Sigmoid colon (tissue), 7 donors: ENCODE results near the gene IGSF5. TPM values are rescaled to one million over a fixed set of nuclear protein-coding genes. Genes with fewer than 3 reads are reported as not detected.

ENCODE experiments used
- DNase-seq: peaks from one replicate; pipeline ENCODE4 v3.0.0-alpha.2; 2019
- H3K27ac ChIP-seq, 4 donors: fragments of 200-600 bp; sonication (generic); one replicate each; pipeline ENCODE4 v1.5.1; 2016 to 2019; ENCODE audit warnings: mild to moderate bottlenecking in 1 of 4
- H3K27me3 ChIP-seq, 3 donors: fragments of 200-600 bp; sonication (generic); one replicate each; pipeline ENCODE4 v1.5.1; 2019; ENCODE audit warnings: mild to moderate bottlenecking in 1 of 3
- H3K36me3 ChIP-seq, 4 donors: fragments of 200-600 bp; sonication (generic); one replicate each; pipeline ENCODE4 v1.5.1; 2016 to 2019
- H3K4me1 ChIP-seq, 4 donors: fragments of 200-600 bp; sonication (generic); one replicate each; pipeline ENCODE4 v1.5.1; 2017 to 2019
- H3K4me3 ChIP-seq, 4 donors: fragments of 200-600 bp; sonication (generic); one replicate each; pipeline ENCODE4 v1.5.1; 2017 to 2019; ENCODE audit warnings: mild to moderate bottlenecking in 2 of 4, moderate library complexity in 1 of 4
- H3K9me3 ChIP-seq, 4 donors: fragments of 200-600 bp in 3 of 4; sonication (generic) in 3 of 4; one replicate each; pipeline versions ENCODE4 v1.5.1 to v1.6.1; 2013 to 2019
- CTCF ChIP-seq, 4 experiments: fragments of 450-650 bp in 3 of 4; fragments of 200-600 bp in 1 of 4; IDR thresholded peaks; one replicate each; pipeline ENCODE4 v1.5.1; 2016 to 2019; ENCODE audit warnings: antibody characterized with exemption in 4 of 4, mild to moderate bottlenecking in 3 of 4, moderate library complexity in 2 of 4
- EP300 ChIP-seq, 4 donors: sonication (generic); formaldehyde crosslinking; IDR thresholded peaks; one replicate each; pipeline ENCODE4 v1.6.1; 2017; ENCODE audit warnings: antibody characterized with exemption in 4 of 4
- POLR2A ChIP-seq, 2 donors: fragments of 450-650 bp; IDR thresholded peaks; one replicate each; pipeline ENCODE4 v1.6.1; 2016; ENCODE audit warnings: antibody characterized with exemption in 2 of 2, mild to moderate bottlenecking in 2 of 2, moderate library complexity in 2 of 2
- POLR2AphosphoS5 ChIP-seq, 4 donors: sonication (generic); formaldehyde crosslinking; IDR thresholded peaks; one replicate each; pipeline ENCODE4 v1.6.1; 2017; ENCODE audit warnings: antibody characterized with exemption in 4 of 4
- WGBS, 2 donors: extraction: QIAGEN DNeasy Blood & Tissue Kit; methylation state at CpG; one replicate each; pipeline ENCODE4 v1.1.7; 2013; 5-methylcytosine and 5-hydroxymethylcytosine counted together
- intact Hi-C: fragments of 100-400 bp; cut with DNase I; formaldehyde crosslinking; loops from one replicate; pipeline ENCODE4 v1.15.1; 2023
- polyA plus RNA-seq, 3 donors: library from polyadenylated mRNA; stranded (reverse); fragments of 200-250 nt; gene quantifications; one replicate each; pipeline ENCODE4 v1.2.3, GENCODE V29; 2013
- total RNA-seq, 4 donors: library from RNA; depleted of rRNA; stranded (reverse); fragments of >200 nt; gene quantifications; one replicate each; pipeline ENCODE4 v1.1.0, GENCODE V29; 2016
- donor health status: healthy with polysubstance abuse.
- donor health status: Bipolar disorder and iron deficiency.
- donor health status: healthy.

Gene IGSF5
- total and polyA plus RNA-seq, 7 donors: 0.09 to 0.36 (median 0.27) TPM; not detected in 4

DNA sequence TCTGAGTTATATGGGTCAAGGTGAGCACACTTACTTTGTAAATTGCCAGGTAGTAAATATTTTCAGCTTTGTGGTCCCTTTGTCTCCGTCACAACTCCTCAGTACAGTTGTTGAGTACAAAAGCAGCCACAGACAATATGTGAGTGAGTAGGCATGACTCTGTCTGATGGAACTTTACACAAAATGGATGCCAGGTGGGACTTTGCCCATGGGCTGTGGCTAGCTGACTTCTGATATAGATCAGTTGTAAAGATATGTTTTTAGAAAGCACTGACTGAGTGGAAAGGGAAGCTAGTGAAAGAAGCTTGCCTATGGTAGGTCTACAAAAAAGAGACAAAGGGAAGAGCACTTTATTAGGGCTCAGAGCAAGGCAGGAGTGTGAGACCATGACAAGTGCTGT lies 23.1 kb upstream of the IGSF5 start:
- 43 to 78% methylated on average over 1 of the region's 1 CpG for WGBS, 2 donors
- no peak overlapping the region for H3K4me3 ChIP-seq
- no peaks in the 10 kb centered on the region for H3K9me3 ChIP-seq
- no peaks in the 10 kb centered on the region for H3K27me3 ChIP-seq
- intact Hi-C loops: no loop called here
- TF ChIP-seq POLR2A (IDR thresholded peaks at IDR 0.05) (no peak), EP300 (IDR thresholded peaks at IDR 0.05) (no peak), POLR2AphosphoS5 (IDR thresholded peaks at IDR 0.05) (no peak), CTCF (IDR thresholded peaks at IDR 0.05) (no peak)
- no peak for DNase-seq
- H3K27ac ChIP-seq: no peak overlapping the region
- no peaks in the 10 kb centered on the region for H3K36me3 ChIP-seq
- H3K4me1 ChIP-seq: no peaks in the 10 kb centered on the region

GRCh38 chr21:39724944-39725343 lies 20.0 kb upstream of the IGSF5 start:
- no peaks in the 10 kb centered on the region for H3K4me1 ChIP-seq
- no peaks in the 10 kb centered on the region for H3K36me3 ChIP-seq
- 84 to 85% methylated on average over 5 of the region's 5 CpGs for WGBS, 2 donors
- no peak for TF ChIP-seq POLR2AphosphoS5 (IDR thresholded peaks at IDR 0.05)
- no peak for TF ChIP-seq CTCF (IDR thresholded peaks at IDR 0.05)
- TF ChIP-seq POLR2A (IDR thresholded peaks at IDR 0.05): no peak
- no peaks in the 10 kb centered on the region for H3K27me3 ChIP-seq
- no peak overlapping the region for H3K4me3 ChIP-seq
- H3K9me3 ChIP-seq: no peaks in the 10 kb centered on the region
- H3K27ac ChIP-seq: no peak overlapping the region
- no peak for DNase-seq
- intact Hi-C loops: no loop called here

DNA sequence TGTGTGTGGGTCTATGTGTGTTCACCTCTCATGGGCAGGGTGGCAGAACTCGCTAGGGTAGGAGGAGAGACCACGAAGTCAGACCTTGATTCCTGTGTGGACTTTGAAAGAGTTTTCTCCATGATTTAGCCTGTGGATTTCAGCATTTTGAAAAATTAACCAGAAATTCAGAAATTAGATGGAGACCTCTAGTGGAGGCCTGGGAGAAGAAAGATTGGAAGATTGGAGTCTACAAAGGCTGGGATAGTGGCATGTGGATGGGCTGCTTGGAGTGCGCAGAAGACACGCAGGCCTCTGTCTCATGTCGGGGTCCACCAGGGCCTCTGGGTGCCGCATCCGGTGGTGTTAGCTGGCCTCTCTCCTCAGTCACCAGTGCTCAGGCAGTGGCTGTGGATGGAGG lies 18.9 kb upstream of the IGSF5 start:
- 92% methylated on average over 7 of the region's 7 CpGs for WGBS, 2 donors
- Histone ChIP-seq H3K27ac (no peak overlapping the region), H3K9me3 (no peaks in the 10 kb centered on the region), H3K4me1 (no peaks in the 10 kb centered on the region), H3K4me3 (no peak overlapping the region), H3K36me3 (no peaks in the 10 kb centered on the region), H3K27me3 (no peaks in the 10 kb centered on the region)
- TF ChIP-seq POLR2A (IDR thresholded peaks at IDR 0.05) (no peak), EP300 (IDR thresholded peaks at IDR 0.05) (no peak), CTCF (IDR thresholded peaks at IDR 0.05) (no peak), POLR2AphosphoS5 (IDR thresholded peaks at IDR 0.05) (no peak)
- intact Hi-C loops: no loop called here
- no peak for DNase-seq

DNA sequence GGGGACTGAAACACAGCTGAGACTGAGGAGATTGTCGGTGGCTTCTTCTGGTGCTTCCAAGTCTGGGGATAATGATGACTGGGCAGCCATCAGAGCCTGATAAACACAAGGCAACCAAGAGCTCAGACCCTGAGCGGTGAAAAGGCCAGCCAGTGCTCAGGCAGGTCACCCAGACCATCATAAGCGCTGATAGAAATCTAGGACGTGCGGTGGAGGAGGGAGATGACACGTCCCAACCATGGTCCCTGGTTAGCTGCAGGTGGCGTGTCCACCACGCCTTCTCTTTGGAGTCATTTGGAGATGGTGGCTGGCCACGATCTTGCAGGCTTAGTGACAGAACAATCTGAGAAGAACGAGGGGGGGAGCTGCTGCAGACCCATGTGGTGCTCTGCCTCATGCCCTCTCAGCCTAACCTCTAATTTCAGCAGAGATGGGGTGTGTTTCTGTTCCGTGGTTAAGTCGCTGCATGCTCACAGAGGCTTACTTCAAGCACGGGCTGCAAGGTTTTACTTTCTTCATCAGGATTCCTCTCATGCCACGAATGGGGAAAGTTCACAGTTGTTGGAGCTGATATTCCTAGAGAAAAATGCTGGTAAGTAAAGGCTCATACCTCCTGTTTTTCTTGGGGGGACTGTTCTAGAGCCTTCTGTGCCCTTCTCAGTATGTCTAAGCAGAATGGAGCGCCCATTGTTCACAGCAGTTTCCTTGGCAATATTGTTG lies 17.4 kb upstream of the IGSF5 start:
- TF ChIP-seq POLR2AphosphoS5 (IDR thresholded peaks at IDR 0.05): no peak
- no peak for TF ChIP-seq EP300 (IDR thresholded peaks at IDR 0.05)
- TF ChIP-seq CTCF (IDR thresholded peaks at IDR 0.05): no peak
- H3K27me3 ChIP-seq: no peaks in the 10 kb centered on the region
- H3K36me3 ChIP-seq: no peaks in the 10 kb centered on the region
- no peak overlapping the region for H3K4me3 ChIP-seq
- no peak overlapping the region for H3K27ac ChIP-seq
- H3K9me3 ChIP-seq: no peaks in the 10 kb centered on the region
- WGBS, 2 donors: 82 to 88% methylated on average over 15 of the region's 15 CpGs
- DNase-seq: no peak
- no peaks in the 10 kb centered on the region for H3K4me1 ChIP-seq
- intact Hi-C loops: no loop called here

DNA sequence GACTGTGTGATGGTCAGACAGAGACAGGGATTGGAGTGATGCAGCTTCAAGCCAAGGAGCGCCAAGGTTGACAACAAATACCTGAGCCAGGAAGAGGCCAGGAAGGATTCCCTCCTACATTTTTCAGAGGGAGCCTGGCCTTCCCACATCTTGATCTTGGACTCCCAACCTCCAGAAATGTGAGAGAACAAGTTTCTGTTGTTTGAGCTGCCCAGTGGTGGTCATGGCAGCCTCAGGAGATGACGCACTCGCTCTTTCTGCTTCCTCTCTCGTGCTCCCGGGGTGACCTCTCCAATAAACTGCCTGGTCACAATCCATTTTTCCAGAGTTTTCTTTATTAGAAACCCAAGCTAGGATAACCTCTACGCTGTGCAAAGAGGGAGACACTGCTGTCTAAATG lies 16.6 kb upstream of the IGSF5 start:
- intact Hi-C loops: no loop called here
- TF ChIP-seq EP300 (IDR thresholded peaks at IDR 0.05): no peak
- no peak for TF ChIP-seq POLR2AphosphoS5 (IDR thresholded peaks at IDR 0.05)
- TF ChIP-seq CTCF (IDR thresholded peaks at IDR 0.05): no peak
- no peak for TF ChIP-seq POLR2A (IDR thresholded peaks at IDR 0.05)
- Histone ChIP-seq H3K36me3 (no peaks in the 10 kb centered on the region), H3K9me3 (no peaks in the 10 kb centered on the region), H3K4me1 (no peaks in the 10 kb centered on the region), H3K27ac (no peak overlapping the region), H3K4me3 (no peak overlapping the region), H3K27me3 (no peaks in the 10 kb centered on the region)
- DNase-seq: no peak
- 90 to 91% methylated on average over 6 of the region's 6 CpGs for WGBS, 2 donors
